H1 (cell line): ENCODE measurements around the gene MYMX. TPM values are rescaled to one million over a fixed set of nuclear protein-coding genes. Genes with fewer than 3 reads are reported as not detected.

Source experiments
- CTCF ChIA-PET: fragments of 300-600 bp; sonication (Branson Sonifier 250); formaldehyde crosslinking; loops from one replicate; lab custom pipeline; 2021; ENCODE audit not compliant: partially characterized antibody; lab: Charles Lee
- POLR2A ChIA-PET: fragments of 300-600 bp; sonication (Branson Sonifier 250); formaldehyde crosslinking; loops from one replicate; lab custom pipeline; 2021; ENCODE audit warnings: inconsistent platforms; ENCODE audit not compliant: partially characterized antibody; lab: Charles Lee
- DNase-seq, 2 experiments: peaks; one replicate each; pipeline versions ENCODE4 v3.0.0 to v3.0.0-alpha.2; 2010 to 2022; ENCODE audit warnings: low spot score in 2 of 2, low read depth in 1 of 2, mixed read lengths in 1 of 2
- FAIRE-seq: peaks from 2 replicates; lab custom pipeline; 2011; peaks lifted over from hg19 to GRCh38; lab: Jason Lieb, UNC
- H2AFZ ChIP-seq: 2 replicates; pipeline ENCODE4 v1.8.1; 2012; ENCODE audit warnings: low read length, inconsistent platforms
- H2AK5ac ChIP-seq: 2 replicates; pipeline ENCODE4 v1.6.1; 2013; ENCODE audit warnings: low read depth, low read length
- H2BK120ac ChIP-seq: replicated peaks from 2 replicates; pipeline ENCODE3; 2013; ENCODE audit warnings: low read depth, low read length, inconsistent platforms
- H2BK12ac ChIP-seq: 2 replicates; pipeline ENCODE4 v1.6.1; 2013; ENCODE audit warnings: low read depth, low read length
- H2BK15ac ChIP-seq: 2 replicates; pipeline ENCODE4 v1.6.1; 2013; ENCODE audit warnings: low read length
- H2BK20ac ChIP-seq: 2 replicates; pipeline ENCODE4 v1.6.1; 2013; ENCODE audit warnings: low read length
- H2BK5ac ChIP-seq: 2 replicates; pipeline ENCODE4 v1.6.1; 2013; ENCODE audit warnings: low read depth, low read length
- H3K14ac ChIP-seq: 2 replicates; pipeline ENCODE4 v1.6.1; 2013; ENCODE audit warnings: inconsistent platforms; ENCODE audit not compliant: insufficient read length
- H3K18ac ChIP-seq: 2 replicates; pipeline ENCODE4 v1.6.1; 2013; ENCODE audit warnings: low read length; ENCODE audit errors: extremely low read depth
- H3K23ac ChIP-seq: 2 replicates; pipeline ENCODE4 v1.6.1; 2013; ENCODE audit warnings: inconsistent platforms; ENCODE audit not compliant: insufficient read length
- H3K23me2 ChIP-seq: 2 replicates; pipeline ENCODE4 v1.6.1; 2013; ENCODE audit warnings: low read depth, low read length
- H3K27ac ChIP-seq: 2 replicates; pipeline ENCODE4 v1.6.1; 2011; ENCODE audit warnings: low read depth, low read length, inconsistent platforms
- H3K27me3 ChIP-seq, 4 experiments: replicated peaks in 1 of 4; 1 replicate in 1 of 4; 2 replicates in 3 of 4; pipeline versions ENCODE4 v1.6.1 to v1.8.1; 2011 to 2013; ENCODE audit warnings: low read length in 3 of 4, mild to moderate bottlenecking in 3 of 4, inconsistent platforms in 2 of 4, mixed read lengths in 2 of 4, moderate library complexity in 1 of 4; ENCODE audit not compliant: control insufficient read depth in 3 of 4, insufficient read depth in 3 of 4; ENCODE audit errors: extremely low read depth in 1 of 4
- H3K36me3 ChIP-seq, 4 experiments: 2 replicates each; pipeline versions ENCODE4 v1.6.1 to v1.8.1; 2011 to 2013; ENCODE audit warnings: mild to moderate bottlenecking in 4 of 4, low read length in 3 of 4, moderate library complexity in 2 of 4, control low read depth in 1 of 4, inconsistent platforms in 1 of 4; ENCODE audit not compliant: insufficient read depth in 4 of 4, control insufficient read depth in 2 of 4
- H3K4ac ChIP-seq: replicated peaks from 2 replicates; pipeline ENCODE3; 2013; ENCODE audit warnings: low read length, low read depth, mixed read lengths, inconsistent platforms; ENCODE audit not compliant: insufficient read length
- H3K4me1 ChIP-seq, 4 experiments: replicated peaks in 1 of 4; 1 replicate in 1 of 4; 2 replicates in 3 of 4; pipeline versions ENCODE4 v1.6.1 to v1.8.1; 2011 to 2013; ENCODE audit warnings: low read length in 3 of 4, inconsistent platforms in 2 of 4, mixed read lengths in 1 of 4; ENCODE audit not compliant: insufficient read depth in 4 of 4, control insufficient read depth in 3 of 4
- H3K4me2 ChIP-seq, 2 experiments: 2 replicates each; pipeline versions ENCODE4 v1.6.1 to v1.8.1; 2011 to 2013; ENCODE audit warnings: low read depth in 2 of 2, low read length in 2 of 2, control low read depth in 1 of 2, inconsistent platforms in 1 of 2, mild to moderate bottlenecking in 1 of 2; ENCODE audit not compliant: insufficient read depth in 1 of 2
- H3K4me3 ChIP-seq, 4 experiments: fragments of 200-600, 300-600 bp in 1 of 4; sonication (generic), shearing (Covaris generic), sonication (Bioruptor Twin) in 1 of 4; 2 replicates each; pipeline versions ENCODE4 v1.5.1 to v1.8.1; 2011 to 2016; ENCODE audit warnings: low read length in 4 of 4, low read depth in 3 of 4, control low read depth in 2 of 4, inconsistent platforms in 2 of 4, mild to moderate bottlenecking in 2 of 4, mixed read lengths in 1 of 4, moderate library complexity in 1 of 4; ENCODE audit not compliant: insufficient read depth in 2 of 4; ENCODE audit errors: extremely low read depth in 1 of 4
- H3K56ac ChIP-seq: replicated peaks from 2 replicates; pipeline ENCODE3; 2013; ENCODE audit warnings: low read depth, mild to moderate bottlenecking, mixed read lengths, low read length, inconsistent platforms; ENCODE audit not compliant: insufficient read length
- H3K79me1 ChIP-seq: 2 replicates; pipeline ENCODE4 v1.6.1; 2013; ENCODE audit warnings: low read depth, low read length, control low read depth
- H3K79me2 ChIP-seq, 2 experiments: 2 replicates each; pipeline versions ENCODE4 v1.6.1 to v1.8.1; 2012 to 2013; ENCODE audit warnings: low read length in 2 of 2, mild to moderate bottlenecking in 2 of 2, inconsistent platforms in 1 of 2; ENCODE audit not compliant: insufficient read depth in 2 of 2, control insufficient read depth in 1 of 2
- H3K9ac ChIP-seq, 4 experiments: replicated peaks in 1 of 4; 1 replicate in 1 of 4; 2 replicates in 3 of 4; pipeline versions ENCODE4 v1.6.1 to v1.8.1; 2011 to 2013; ENCODE audit warnings: low read depth in 3 of 4, low read length in 3 of 4, control low read depth in 2 of 4, mild to moderate bottlenecking in 2 of 4, moderate library complexity in 2 of 4, inconsistent platforms in 1 of 4; ENCODE audit errors: extremely low read depth in 1 of 4
- H3K9me3 ChIP-seq, 2 experiments: 2 replicates each; pipeline versions ENCODE4 v1.6.1 to v1.8.1; 2012 to 2013; ENCODE audit warnings: mild to moderate bottlenecking in 2 of 2, moderate library complexity in 2 of 2, control low read depth in 1 of 2, inconsistent platforms in 1 of 2, low read depth in 1 of 2, low read length in 1 of 2, mixed read lengths in 1 of 2; ENCODE audit not compliant: insufficient read depth in 2 of 2
- H4K20me1 ChIP-seq, 2 experiments: replicated peaks in 1 of 2; 2 replicates each; pipeline versions ENCODE3 to v1.8.1; 2011 to 2013; ENCODE audit warnings: inconsistent platforms in 2 of 2, low read length in 2 of 2, mild to moderate bottlenecking in 1 of 2; ENCODE audit not compliant: insufficient read depth in 2 of 2, control insufficient read depth in 1 of 2
- H4K5ac ChIP-seq: 2 replicates; pipeline ENCODE4 v1.6.1; 2013; ENCODE audit warnings: low read length, low read depth, mixed read lengths, inconsistent platforms; ENCODE audit not compliant: insufficient read length
- H4K8ac ChIP-seq: 2 replicates; pipeline ENCODE4 v1.8.0; 2013; ENCODE audit warnings: mild to moderate bottlenecking, moderate library complexity, low read length, inconsistent platforms; ENCODE audit not compliant: insufficient read depth; ENCODE audit errors: extremely low read depth
- H4K91ac ChIP-seq: replicated peaks from 2 replicates; pipeline ENCODE3; 2013; ENCODE audit warnings: low read length, mixed read lengths, inconsistent platforms; ENCODE audit not compliant: insufficient read length
- ATF3 ChIP-seq: IDR thresholded peaks from 2 replicates; pipeline ENCODE4 v1.6.1; 2011; ENCODE audit warnings: low read depth, mild to moderate bottlenecking, low read length; ENCODE audit not compliant: insufficient read depth
- CTBP2 ChIP-seq: IDR thresholded peaks from 2 replicates; pipeline ENCODE4 v1.7.0; 2011; ENCODE audit warnings: borderline replicate concordance, mild to moderate bottlenecking, moderate library complexity, mixed read lengths, low read length; ENCODE audit not compliant: insufficient read depth, insufficient read length
- GTF2F1 ChIP-seq: IDR thresholded peaks from 2 replicates; pipeline ENCODE4 v1.6.1; 2012; ENCODE audit warnings: low read depth, low read length, improper control_type of control experiment, borderline replicate concordance
- KDM1A ChIP-seq: fragments of 200-600, 300-600 bp; sonication (generic); IDR thresholded peaks from 2 replicates; pipeline ENCODE4 v1.7.1; 2016; ENCODE audit warnings: mild to moderate bottlenecking, low read length, borderline replicate concordance
- KDM4A ChIP-seq: IDR thresholded peaks from one replicate; pipeline ENCODE4 v1.7.1; 2012; ENCODE audit warnings: low read depth, mild to moderate bottlenecking, moderate library complexity, low read length, inconsistent platforms; ENCODE audit not compliant: severe bottlenecking
- RAD21 ChIP-seq, 2 experiments: IDR thresholded peaks in 1 of 2; conservative IDR thresholded peaks in 1 of 2; 2 replicates each; pipeline ENCODE4 v1.6.1; 2011; ENCODE audit warnings: low read depth in 2 of 2, low read length in 2 of 2, improper control_type of control experiment in 1 of 2, inconsistent platforms in 1 of 2, mild to moderate bottlenecking in 1 of 2, moderate library complexity in 1 of 2
- SIN3A ChIP-seq, 2 experiments: IDR thresholded peaks in 1 of 2; conservative IDR thresholded peaks in 1 of 2; 2 replicates each; pipeline ENCODE4 v1.6.1; 2011 to 2012; ENCODE audit warnings: low read length in 2 of 2, improper control_type of control experiment in 1 of 2, low read depth in 1 of 2, mild to moderate bottlenecking in 1 of 2
- SIRT6 ChIP-seq: IDR thresholded peaks from one replicate; pipeline ENCODE4 v1.7.1; 2012; ENCODE audit warnings: low read length, inconsistent platforms
- SP4 ChIP-seq: IDR thresholded peaks from 2 replicates; pipeline ENCODE4 v1.6.1; 2012; ENCODE audit warnings: low read length, inconsistent platforms
- USF2 ChIP-seq: IDR thresholded peaks from 2 replicates; pipeline ENCODE4 v1.6.1; 2011; ENCODE audit warnings: low read length, improper control_type of control experiment
- YY1 ChIP-seq: IDR thresholded peaks from 2 replicates; pipeline ENCODE4 v1.6.1; 2011; ENCODE audit warnings: low read depth, mild to moderate bottlenecking, low read length
- WGBS, 2 experiments: shearing (Covaris generic) in 1 of 2; methylation state at CpG; one replicate each; pipeline versions ENCODE4 v1.1.6 to v1.1.7; 2013 to 2015; ENCODE audit warnings: low lambda C conversion rate in 2 of 2, mixed read lengths in 2 of 2, inconsistent platforms in 1 of 2, low coverage in 1 of 2, missing lambda C conversion rate in 1 of 2; ENCODE audit not compliant: insufficient replicate concordance in 2 of 2, insufficient coverage in 1 of 2, insufficient read length in 1 of 2; ENCODE audit errors: extremely low coverage in 1 of 2, missing lambda C conversion rate in 1 of 2; 5-methylcytosine and 5-hydroxymethylcytosine counted together
- polyA plus RNA-seq, 7 experiments: library from polyadenylated mRNA; depleted of rRNA in 3 of 7; stranded (reverse) in 5 of 7; unstranded in 2 of 7; fragments of >200 nt in 5 of 7; fragments of 200-250 nt in 2 of 7; gene quantifications; 1 replicate in 5 of 7; 2 replicates in 1 of 7; 4 replicates in 1 of 7; pipeline versions ENCODE4 v1.2.1 to v1.2.3, GENCODE V29; 2011 to 2013; ENCODE audit warnings: missing spikeins in 2 of 7, mixed read lengths in 2 of 7
- total RNA-seq: library from RNA; stranded (reverse); fragmentation: NEBNext Ultra II Directional; extraction: Animal tissue kit (Norgen Biotek cat#: 25700); gene quantifications from 2 replicates; pipeline ENCODE4 v1.2.1, GENCODE V29; 2021

Gene MYMX
- total and polyA plus RNA-seq, 2 of the 8 experiments (the other 6 are each of a cell fraction or from before 2014, with no cell fraction given): 4.7 to 6.9 TPM

GRCh38 chr6:44228031-44228430 is 11.3 kb downstream of the MYMX start:
- ChIA-PET CTCF (interaction anchor here (0.8 to 19.4 kb wide), 16 partner anchors 8 to 132 kb away, joined by 3 to 287 read pairs (median 4); partner anchors contain the start of gene SLC35B2), POLR2A (interaction anchor here (1.1 to 21.0 kb wide), 10 partner anchors 8 to 75 kb away, joined by 3 to 477 read pairs (median 6); partner anchors contain the start of genes HSP90AB1 and SLC35B2)
- Histone ChIP-seq H3K14ac (no peak overlapping the region), H3K23me2 (peaks cover 12% of the 10 kb centered on the region), H3K9ac (no peak overlapping the region; a peak in 1 of 7 replicates), H3K4me1 (peaks cover 9 to 28% (median 23%) of the 10 kb centered on the region in 4 experiments), H2BK20ac (no peak overlapping the region), H2AFZ (no peak overlapping the region), H3K79me1 (peaks cover 29% of the 10 kb centered on the region), H2BK120ac (no peak overlapping the region), H3K27ac (no peak overlapping the region), H2BK12ac (no peak overlapping the region), H4K91ac (no peak overlapping the region), H3K36me3 (peaks cover 24 to 48% (median 40%) of the 10 kb centered on the region in 4 experiments), H3K4me3 (no peak overlapping the region), H2BK15ac (no peak overlapping the region), H3K56ac (no peak overlapping the region), H4K8ac (no peak overlapping the region; the same call in 1 of the 2 replicates), H3K9me3 (no peaks in the 10 kb centered on the region), H3K23ac (no peak overlapping the region), H3K27me3 (no peaks in the 10 kb centered on the region), H3K4me2 (no peak overlapping the region), H2AK5ac (no peak overlapping the region), H2BK5ac (no peak overlapping the region), H3K18ac (no peak overlapping the region), H4K5ac (no peak overlapping the region), H3K4ac (no peak overlapping the region), H4K20me1 (peaks cover 30 to 45% of the 10 kb centered on the region in 2 experiments), H3K79me2 (peaks cover 10 to 48% of the 10 kb centered on the region in 2 experiments; a peak in 3 of 4 replicates)
- DNase-seq: no peak
- WGBS, 2 experiments: 90% methylated on average over 6 of the region's 6 CpGs; no CpG with 5 or more reads in 1 of the 2 experiments
- no peak for FAIRE-seq
- TF ChIP-seq SP4 (no peak), SIN3A (conservative IDR thresholded peaks at IDR 0.05 in 1 of 2, IDR thresholded peaks at IDR 0.05 in 1 of 2; ENCODE audit: low read depth in 1 of 2, low read length in 2 of 2) (no peak), YY1 (no peak), USF2 (no peak), ATF3 (no peak), RAD21 (IDR thresholded peaks at IDR 0.05 in 1 of 2, conservative IDR thresholded peaks at IDR 0.05 in 1 of 2; ENCODE audit: low read depth in 2 of 2, low read length in 2 of 2) (no peak), GTF2F1 (no peak), KDM4A (no peak), SIRT6 (no peak), CTBP2 (no peak), KDM1A (no peak)
